ENCODE results near the gene EIF2A. TPM values are rescaled to one million over a fixed set of nuclear protein-coding genes. Genes with fewer than 3 reads are reported as not detected.

Gene EIF2A
- total RNA-seq, 1 experiment from 2014 or later: 117 TPM

GRCh38 chr3:150635526-150635925 is 88.9 kb downstream of the EIF2A start:
- Mint-ChIP-seq H3K27ac (ENCODE audit: low read depth, unreplicated experiment) (no peak overlapping the region), H3K4me1 (ENCODE audit: insufficient read depth, unreplicated experiment) (no peaks in the 10 kb centered on the region), H3K9me3 (ENCODE audit: unreplicated experiment) (no peaks in the 10 kb centered on the region), H3K27me3 (ENCODE audit: insufficient read depth, unreplicated experiment) (no peaks in the 10 kb centered on the region), H3K36me3 (ENCODE audit: insufficient read depth, unreplicated experiment) (peaks cover 19% of the 10 kb centered on the region), H3K4me3 (ENCODE audit: unreplicated experiment) (no peak overlapping the region)
- no TSS peak for BruUV-seq (replicated peaks)
- TF ChIP-seq CTCF (IDR thresholded peaks at IDR 0.05; ENCODE audit: unreplicated experiment): no peak
- POLR2A ChIA-PET: interaction anchor here (0.7 to 1.9 kb wide), 2 partner anchors 33 to 280 kb away, joined by 3 to 4 read pairs; partner anchors contain the start of gene SELENOT
- intact Hi-C loops (cut with micrococcal nuclease): no loop called here
- DNase-seq (ENCODE audit: unreplicated experiment): no peak
- CTCF ChIA-PET: interaction anchor here (0.6 kb wide), 1 partner anchor 1886 kb away, joined by 3 read pairs; no protein-coding TSS in a partner anchor

Other genes with a start within 250 kb of the EIF2A start
- 31.2 and 36.2 TPM in 2 replicates for gene TSC22D2, start 138.5 kb upstream of the EIF2A start, total RNA-seq (2022)
- 227 and 308 TPM in 2 replicates for gene SERP1, start 291 bp upstream of the EIF2A start, total RNA-seq (2022)
- gene SELENOT, start 56.5 kb downstream of the EIF2A start, total RNA-seq (2022): 71.1 and 80.7 TPM in 2 replicates
- not detected in 2 replicates for gene ERICH6, start 157.1 kb downstream of the EIF2A start, total RNA-seq (2022)
- gene SIAH2, start 216.4 kb downstream of the EIF2A start, total RNA-seq (2022): 20.0 and 35.4 TPM in 2 replicates